IPS-NIHi7 (cell line): Measurements from ENCODE around the gene SMARCC1.
"Not testable (repeated sequence)": the region's sequence is repeated elsewhere in the genome, so short reads cannot be mapped to it uniquely, and the experiment has no call there.

Source experiments
- DNase-seq: peaks from one replicate; pipeline ENCODE4 v3.0.0; 2012; ENCODE audit warnings: mixed read lengths; ENCODE audit errors: extremely low spot score

Gene SMARCC1

GRCh38 chr3:47766186-47766585 lies 15.5 kb downstream of the SMARCC1 start:
- no peak for DNase-seq

GRCh38 chr3:47762233-47762632 lies 19.5 kb downstream of the SMARCC1 start:
- DNase-seq = no peak

GRCh38 chr3:47761046-47761445 lies 20.6 kb downstream of the SMARCC1 start:
- DNase-seq = no peak

GRCh38 chr3:47760207-47760606 lies 21.5 kb downstream of the SMARCC1 start:
- not testable (repeated sequence) for DNase-seq

GRCh38 chr3:47758261-47759025 lies 23.2 kb downstream of the SMARCC1 start:
- DNase-seq = no peak

- DNase-seq = no peak
Observed at GRCh38 chr3:47752716-47753115, 29.0 kb downstream of the SMARCC1 start.

- DNase-seq = not testable (repeated sequence)
Observed at GRCh38 chr3:47750811-47751354, 30.8 kb downstream of the SMARCC1 start.

GRCh38 chr3:47747558-47747957 lies 34.1 kb downstream of the SMARCC1 start:
- DNase-seq = no peak

GRCh38 chr3:47746264-47746663 lies 35.4 kb downstream of the SMARCC1 start:
- DNase-seq = no peak

GRCh38 chr3:47743855-47744254 lies 37.8 kb downstream of the SMARCC1 start:
- DNase-seq = no peak

GRCh38 chr3:47743352-47743751 lies 38.3 kb downstream of the SMARCC1 start:
- not testable (repeated sequence) for DNase-seq

- no peak for DNase-seq
Observed at GRCh38 chr3:47741925-47742324, 39.8 kb downstream of the SMARCC1 start.

GRCh38 chr3:47732143-47732542 lies 49.5 kb downstream of the SMARCC1 start:
- DNase-seq = no peak

- DNase-seq = no peak
Observed at GRCh38 chr3:47731061-47731460, 50.6 kb downstream of the SMARCC1 start.

GRCh38 chr3:47722859-47723258 lies 58.8 kb downstream of the SMARCC1 start:
- DNase-seq = no peak

- not testable (repeated sequence) for DNase-seq
Observed at GRCh38 chr3:47717448-47717847, 64.2 kb downstream of the SMARCC1 start.

- no peak for DNase-seq
Observed at GRCh38 chr3:47716656-47717055, 65.0 kb downstream of the SMARCC1 start.

GRCh38 chr3:47715928-47716327 lies 65.8 kb downstream of the SMARCC1 start:
- no peak for DNase-seq

GRCh38 chr3:47714606-47715005 lies 67.1 kb downstream of the SMARCC1 start:
- DNase-seq = no peak

GRCh38 chr3:47713655-47714054 lies 68.0 kb downstream of the SMARCC1 start:
- DNase-seq = no peak

- DNase-seq = no peak
Observed at GRCh38 chr3:47712398-47712797, 69.3 kb downstream of the SMARCC1 start.

GRCh38 chr3:47711596-47711995 lies 70.1 kb downstream of the SMARCC1 start:
- no peak for DNase-seq

- DNase-seq = no peak
Observed at GRCh38 chr3:47705391-47705790, 76.3 kb downstream of the SMARCC1 start.

GRCh38 chr3:47704237-47704612 lies 77.5 kb downstream of the SMARCC1 start:
- DNase-seq = no peak
